GM12801 (cell line): ENCODE measurements around the gene DAB1.

ENCODE experiments used
- TF ChIP-seq, protein P1 (sequence below): IDR thresholded peaks from one replicate; pipeline ENCODE4 v1.5.1; 2011; ENCODE audit warnings: control low read depth; ENCODE audit not compliant: insufficient read length; ENCODE audit errors: extremely low read depth

The DAB1 gene

GRCh38 chr1:57463343-57463742 is 39.5 kb upstream of the DAB1 start:
- TF ChIP-seq, protein P1, sequence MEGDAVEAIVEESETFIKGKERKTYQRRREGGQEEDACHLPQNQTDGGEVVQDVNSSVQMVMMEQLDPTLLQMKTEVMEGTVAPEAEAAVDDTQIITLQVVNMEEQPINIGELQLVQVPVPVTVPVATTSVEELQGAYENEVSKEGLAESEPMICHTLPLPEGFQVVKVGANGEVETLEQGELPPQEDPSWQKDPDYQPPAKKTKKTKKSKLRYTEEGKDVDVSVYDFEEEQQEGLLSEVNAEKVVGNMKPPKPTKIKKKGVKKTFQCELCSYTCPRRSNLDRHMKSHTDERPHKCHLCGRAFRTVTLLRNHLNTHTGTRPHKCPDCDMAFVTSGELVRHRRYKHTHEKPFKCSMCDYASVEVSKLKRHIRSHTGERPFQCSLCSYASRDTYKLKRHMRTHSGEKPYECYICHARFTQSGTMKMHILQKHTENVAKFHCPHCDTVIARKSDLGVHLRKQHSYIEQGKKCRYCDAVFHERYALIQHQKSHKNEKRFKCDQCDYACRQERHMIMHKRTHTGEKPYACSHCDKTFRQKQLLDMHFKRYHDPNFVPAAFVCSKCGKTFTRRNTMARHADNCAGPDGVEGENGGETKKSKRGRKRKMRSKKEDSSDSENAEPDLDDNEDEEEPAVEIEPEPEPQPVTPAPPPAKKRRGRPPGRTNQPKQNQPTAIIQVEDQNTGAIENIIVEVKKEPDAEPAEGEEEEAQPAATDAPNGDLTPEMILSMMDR, result no peak

DNA sequence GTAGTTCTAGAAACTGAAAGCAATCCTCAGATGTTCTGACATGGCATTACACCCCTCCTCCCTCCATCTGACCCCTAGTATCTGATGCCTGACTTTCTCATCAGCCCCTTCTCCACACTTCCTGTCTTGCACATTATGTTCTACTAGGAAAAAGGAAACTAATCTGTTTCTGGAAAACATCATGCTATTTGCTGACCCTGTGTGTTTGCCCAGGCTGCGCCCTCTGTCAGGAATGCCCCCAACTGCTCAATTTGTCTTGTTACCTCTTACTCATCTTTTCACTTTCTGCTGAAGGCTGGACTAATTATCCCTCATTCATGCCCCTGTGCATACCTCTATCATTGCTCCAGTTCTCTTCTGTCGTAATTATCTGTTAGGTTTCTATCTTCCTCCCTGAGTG is 37.5 kb upstream of the DAB1 start:
- TF ChIP-seq, protein P1, result no peak

GRCh38 chr1:57451516-57451915 is 27.7 kb upstream of the DAB1 start:
- TF ChIP-seq, protein P1, result no peak

GRCh38 chr1:57450981-57451380 is 27.1 kb upstream of the DAB1 start:
- TF ChIP-seq, protein P1, result no peak

- TF ChIP-seq, protein P1, result no peak
These were observed 23.7 kb upstream of the DAB1 start for GRCh38 chr1:57447551-57447950.

DNA sequence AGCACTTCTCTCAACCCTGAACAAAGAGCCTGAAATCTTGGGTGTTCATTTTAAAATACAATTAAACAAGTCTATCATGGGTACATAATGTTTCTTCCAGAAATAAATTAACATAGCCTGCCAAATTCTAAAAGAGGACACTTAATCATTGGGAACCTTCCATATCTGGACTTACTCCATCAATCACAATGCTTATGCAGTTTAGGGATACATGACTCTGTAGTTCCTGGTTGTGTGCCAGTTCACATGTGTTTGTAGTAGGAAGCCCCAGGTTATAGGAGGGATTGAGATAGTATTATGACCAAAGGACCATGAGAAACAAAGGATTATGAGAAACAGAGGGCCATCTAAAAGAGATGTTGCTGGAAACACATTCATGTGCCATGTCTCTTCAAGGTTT is 19.1 kb upstream of the DAB1 start:
- TF ChIP-seq, protein P1, result no peak

DNA sequence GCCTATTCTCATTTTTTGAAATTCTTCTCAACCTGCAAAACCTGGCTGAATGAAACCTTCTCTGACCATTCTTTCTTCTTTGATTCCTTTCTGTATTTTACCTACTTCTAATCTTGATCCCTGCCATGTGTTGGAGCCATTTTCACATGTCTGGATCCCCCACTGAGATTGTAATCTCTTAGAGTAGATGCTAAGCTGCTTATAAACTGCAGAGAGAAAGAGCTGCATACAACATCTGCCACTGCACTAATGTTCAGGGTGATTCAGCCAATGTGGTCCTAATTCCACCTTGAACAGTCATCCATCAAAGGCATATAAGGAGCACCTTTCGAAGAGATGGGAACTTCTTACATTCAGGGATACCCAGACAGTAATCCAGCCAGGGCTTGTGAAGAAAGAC is 16.2 kb upstream of the DAB1 start:
- TF ChIP-seq, protein P1, result no peak

- TF ChIP-seq, protein P1, result no peak
These were observed 7.5 kb upstream of the DAB1 start for GRCh38 chr1:57431400-57431799.
